Aorta (tissue), 5 donors: ENCODE measurements around the gene ZNF516. TPM values are rescaled to one million over a fixed set of nuclear protein-coding genes. Genes with fewer than 3 reads are reported as not detected.
A peak's percentile ranks its signal among the peaks of the same experiment; 100 is the strongest.

Source experiments
- ATAC-seq: fragments of 200-7000 bp; cut with Tn5 transposase; one replicate; pipeline ENCODE4 v1.9.1; 2022; ENCODE audit warnings: moderate library complexity; ENCODE audit not compliant: low FRiP score
- DNase-seq, 2 donors: peaks; one replicate each; pipeline ENCODE4 v3.0.0-alpha.2; 2020
- H3K27ac ChIP-seq, 2 donors: one replicate each; pipeline ENCODE4 v1.5.1; 2013; ENCODE audit warnings: low read length in 2 of 2, mild to moderate bottlenecking in 2 of 2, moderate library complexity in 2 of 2, control low read depth in 1 of 2, inconsistent platforms in 1 of 2, low read depth in 1 of 2
- H3K27me3 ChIP-seq, 2 donors: one replicate each; pipeline ENCODE4 v1.6.1; 2013; ENCODE audit warnings: control low read depth in 1 of 2, low read length in 1 of 2, mild to moderate bottlenecking in 1 of 2, moderate library complexity in 1 of 2; ENCODE audit not compliant: insufficient read depth in 2 of 2, control insufficient read depth in 1 of 2
- H3K36me3 ChIP-seq, 2 donors: one replicate each; pipeline ENCODE4 v1.6.1; 2013; ENCODE audit warnings: control low read depth in 1 of 2, low read length in 1 of 2, mild to moderate bottlenecking in 1 of 2; ENCODE audit not compliant: insufficient read depth in 2 of 2, control insufficient read depth in 1 of 2
- H3K4me1 ChIP-seq, 2 donors: one replicate each; pipeline ENCODE4 v1.6.1; 2013; ENCODE audit warnings: low read length in 2 of 2, control low read depth in 1 of 2, mild to moderate bottlenecking in 1 of 2, moderate library complexity in 1 of 2; ENCODE audit not compliant: insufficient read depth in 2 of 2, control insufficient read depth in 1 of 2
- H3K4me3 ChIP-seq, 2 donors: one replicate each; pipeline ENCODE4 v1.5.1; 2013; ENCODE audit warnings: low read length in 2 of 2, control low read depth in 1 of 2, mild to moderate bottlenecking in 1 of 2
- H3K9me3 ChIP-seq: one replicate; pipeline ENCODE4 v1.6.1; 2013; ENCODE audit warnings: mild to moderate bottlenecking, low read length; ENCODE audit not compliant: control insufficient read depth
- WGBS, 2 donors: extraction: QIAGEN DNeasy Blood & Tissue Kit; methylation state at CpG; one replicate each; pipeline ENCODE4 v1.1.7; 2013; 5-methylcytosine and 5-hydroxymethylcytosine counted together
- intact Hi-C, 2 donors: fragments of 100-400 bp; cut with DNase I; formaldehyde crosslinking; loops; one replicate each; pipeline versions ENCODE4 v1.14.2 to v1.15.0; 2022
- polyA plus RNA-seq, 2 donors: library from polyadenylated mRNA; stranded (reverse); fragments of 200-250 nt; gene quantifications; one replicate each; pipeline ENCODE4 v1.2.3, GENCODE V29; 2013
- total RNA-seq, 2 donors: library from RNA; stranded (reverse); fragmentation: NEBNext Ultra II Directional; extraction: Animal tissue kit (Norgen Biotek cat#: 25700); gene quantifications; one replicate each; pipeline ENCODE4 v1.2.1, GENCODE V29; 2021
- donor health status: healthy with polysubstance abuse.
- donor health status: Bipolar disorder and iron deficiency.
- donor health status: DM: no; HTN: no; CAD: no.
- donor health status: DM: no; HTN: no; CAD: no.
- donor health status: DM: yes; HTN: yes; CAD: no.

ZNF516 gene
- total and polyA plus RNA-seq, 4 donors: 2.0 to 55.6 (median 17.1) TPM

- DNase-seq (no peak), ATAC-seq (no peak)
- Histone ChIP-seq H3K27me3 (no peaks in the 10 kb centered on the region), H3K9me3 (no peaks in the 10 kb centered on the region), H3K4me3 (no peak overlapping the region), H3K36me3 (no peaks in the 10 kb centered on the region), H3K4me1 (no peaks in the 10 kb centered on the region), H3K27ac (no peak overlapping the region)
- intact Hi-C loops: loop anchor here (2.0 to 10.0 kb wide), 5 partner anchors 215 to 312 kb away; no protein-coding TSS in a partner anchor
- WGBS, 2 donors: 91% methylated on average over 14 of the region's 14 CpGs
Observed at GRCh38 chr18:76399613-76400391, 95.2 kb downstream of the ZNF516 start.

- no peaks in the 10 kb centered on the region for H3K36me3 ChIP-seq
- WGBS, 2 donors: 16 to 20% methylated on average over 14 of the region's 14 CpGs
- no peak overlapping the region for H3K4me3 ChIP-seq
- no peaks in the 10 kb centered on the region for H3K9me3 ChIP-seq
- H3K4me1 ChIP-seq: no peaks in the 10 kb centered on the region
- no peaks in the 10 kb centered on the region for H3K27me3 ChIP-seq
- H3K27ac ChIP-seq: no peak overlapping the region
- intact Hi-C loops: loop anchor here (2.0 to 5.0 kb wide), 4 partner anchors 223 to 313 kb away; no protein-coding TSS in a partner anchor
- DNase-seq (peak; percentile 81 to 90), ATAC-seq (peak; percentile 92)
Observed at GRCh38 chr18:76398896-76399612, 96.0 kb downstream of the ZNF516 start.

- WGBS, 2 donors: 88 to 90% methylated on average over 7 of the region's 7 CpGs
- H3K4me3 ChIP-seq: no peak overlapping the region
- ATAC-seq: no peak
- H3K4me1 ChIP-seq: no peaks in the 10 kb centered on the region
- intact Hi-C loops: loop anchor here (2.0 to 5.0 kb wide), 4 partner anchors 224 to 314 kb away; no protein-coding TSS in a partner anchor
- no peak for DNase-seq
- no peaks in the 10 kb centered on the region for H3K9me3 ChIP-seq
- H3K27me3 ChIP-seq: no peaks in the 10 kb centered on the region
- H3K27ac ChIP-seq: no peak overlapping the region
- H3K36me3 ChIP-seq: no peaks in the 10 kb centered on the region
Observed at GRCh38 chr18:76398295-76398694, 96.7 kb downstream of the ZNF516 start.

- no peak overlapping the region for H3K4me3 ChIP-seq
- DNase-seq: no peak
Observed at GRCh38 chr18:76397631-76398030, 97.4 kb downstream of the ZNF516 start.

GRCh38 chr18:76396792-76397191, 98.2 kb downstream of the ZNF516 start:
- H3K4me1 ChIP-seq: no peaks in the 10 kb centered on the region
- H3K4me3 ChIP-seq: no peak overlapping the region
- WGBS, 2 donors: 80% methylated on average over 9 of the region's 9 CpGs
- H3K36me3 ChIP-seq: no peaks in the 10 kb centered on the region
- no peak overlapping the region for H3K27ac ChIP-seq
- H3K27me3 ChIP-seq: no peaks in the 10 kb centered on the region
- ATAC-seq (no peak), DNase-seq (no peak)
- intact Hi-C loops: loop anchor here in 1 of 2 donors (5.0 kb wide), 2 partner anchors 226 to 316 kb away; no protein-coding TSS in a partner anchor
- H3K9me3 ChIP-seq: no peaks in the 10 kb centered on the region

More at GRCh38 chr18:76397631-76398030, 97.4 kb downstream of the ZNF516 start:
- intact Hi-C loops: loop anchor here (2.0 to 5.0 kb wide), 4 partner anchors 225 to 315 kb away; no protein-coding TSS in a partner anchor
- H3K4me1 ChIP-seq: no peaks in the 10 kb centered on the region
- no peaks in the 10 kb centered on the region for H3K27me3 ChIP-seq
- 60 to 66% methylated on average over 5 of the region's 5 CpGs for WGBS, 2 donors
- no peak for ATAC-seq
- no peak overlapping the region for H3K27ac ChIP-seq
- H3K9me3 ChIP-seq: no peaks in the 10 kb centered on the region
- H3K36me3 ChIP-seq: no peaks in the 10 kb centered on the region

GRCh38 chr18:76395609-76396008, 99.4 kb downstream of the ZNF516 start:
- no peak for ATAC-seq
- no peaks in the 10 kb centered on the region for H3K36me3 ChIP-seq
- no peak for DNase-seq
- 89 to 92% methylated on average over 20 of the region's 20 CpGs for WGBS, 2 donors
- intact Hi-C loops: loop anchor here in 1 of 2 donors (5.0 kb wide), 2 partner anchors 227 to 317 kb away; no protein-coding TSS in a partner anchor
- no peak overlapping the region for H3K27ac ChIP-seq
- no peaks in the 10 kb centered on the region for H3K9me3 ChIP-seq
- H3K27me3 ChIP-seq: no peaks in the 10 kb centered on the region
- H3K4me3 ChIP-seq: no peak overlapping the region
- H3K4me1 ChIP-seq: no peaks in the 10 kb centered on the region

- WGBS, 2 donors: 84% methylated on average over 13 to 15 of the region's 15 CpGs
- Histone ChIP-seq H3K36me3 (no peaks in the 10 kb centered on the region), H3K9me3 (no peaks in the 10 kb centered on the region), H3K4me1 (no peaks in the 10 kb centered on the region), H3K27ac (no peak overlapping the region), H3K4me3 (no peak overlapping the region), H3K27me3 (no peaks in the 10 kb centered on the region)
- intact Hi-C loops: loop anchor here in 1 of 2 donors (5.0 kb wide), 2 partner anchors 227 to 317 kb away; no protein-coding TSS in a partner anchor
- ATAC-seq: no peak
- no peak for DNase-seq
Observed at GRCh38 chr18:76394780-76395476, 100.1 kb downstream of the ZNF516 start.

- no peak overlapping the region for H3K4me3 ChIP-seq
- WGBS, 2 donors: 93 to 94% methylated on average over 5 of the region's 5 CpGs
Observed at GRCh38 chr18:76392349-76392748, 102.7 kb downstream of the ZNF516 start.

More at GRCh38 chr18:76392349-76392748, 102.7 kb downstream of the ZNF516 start:
- H3K9me3 ChIP-seq: no peaks in the 10 kb centered on the region
- no peak for DNase-seq
- no peaks in the 10 kb centered on the region for H3K4me1 ChIP-seq
- H3K27me3 ChIP-seq: no peaks in the 10 kb centered on the region
- intact Hi-C loops: no loop called here
- no peak for ATAC-seq
- H3K27ac ChIP-seq: no peak overlapping the region
- H3K36me3 ChIP-seq: no peaks in the 10 kb centered on the region
